Prostate gland (tissue), 2 donors: ENCODE results near the gene CRIP2.

Experiments used
- CTCF ChIP-seq, 4 experiments: fragments of 200-600 bp in 2 of 4; fragments of 450-650 bp in 2 of 4; sonication (generic) in 2 of 4; IDR thresholded peaks; 1 replicate in 3 of 4; 2 replicates in 1 of 4; pipeline ENCODE4 v1.5.1; 2016 to 2019; ENCODE audit warnings: antibody characterized with exemption in 4 of 4, mild to moderate bottlenecking in 2 of 4, moderate library complexity in 2 of 4
- POLR2A ChIP-seq: fragments of 450-650 bp; IDR thresholded peaks from one replicate; pipeline ENCODE4 v1.6.1; 2016; ENCODE audit warnings: antibody characterized with exemption, mild to moderate bottlenecking

GRCh38 chr14:105450864-105451720 is 23.5 kb upstream of the CRIP2 start:
- TF ChIP-seq CTCF (IDR thresholded peaks at IDR 0.05) (no peak), POLR2A (no peak)
